SK-N-SH (cell line): ENCODE data around the gene BICD2. TPM values are rescaled to one million over a fixed set of nuclear protein-coding genes. Genes with fewer than 3 reads are reported as not detected.

ENCODE experiments used
- CTCF ChIA-PET: fragments of 300-600, 350-600 bp; formaldehyde crosslinking; extraction: SDS; loops from one replicate; lab custom pipeline; 2021; lab: Yijun Ruan, JAX
- POLR2A ChIA-PET: fragments of 350-600 bp; sonication (Branson Sonifier 250); formaldehyde crosslinking; extraction: SDS; loops from one replicate; lab custom pipeline; 2020; ENCODE audit warnings: antibody characterized with exemption, inconsistent platforms; lab: Yijun Ruan, JAX
- DNase-seq: peaks from one replicate; pipeline ENCODE4 v3.0.0; 2012
- H2AFZ ChIP-seq: fragments of 200-600 bp; sonication (generic); 2 replicates; pipeline ENCODE4 v1.8.1; 2016; ENCODE audit warnings: antibody characterized with exemption, mild to moderate bottlenecking, low read depth
- H3F3A ChIP-seq: fragments of 200-600 bp; sonication (generic); replicated peaks from 2 replicates; pipeline ENCODE3; 2016; ENCODE audit warnings: antibody characterized with exemption, mild to moderate bottlenecking; ENCODE audit not compliant: insufficient read depth
- H3K27ac ChIP-seq, 2 experiments: fragments of 200-500 bp in 1 of 2; fragments of 200-600 bp in 1 of 2; sonication (Bioruptor generic) in 1 of 2; sonication (generic), shearing (Covaris generic) in 1 of 2; 2 replicates each; pipeline versions ENCODE4 v1.5.1 to v1.6.1; 2014 to 2016; ENCODE audit warnings: low read depth in 2 of 2, inconsistent platforms in 1 of 2, low read length in 1 of 2, mild to moderate bottlenecking in 1 of 2, mixed read lengths in 1 of 2
- H3K27me3 ChIP-seq: fragments of 200-600 bp; sonication (generic), shearing (Covaris generic); 2 replicates; pipeline ENCODE4 v1.6.1; 2016; ENCODE audit warnings: mixed run types; ENCODE audit not compliant: insufficient read depth
- H3K36me3 ChIP-seq, 2 experiments: fragments of 200-500 bp in 1 of 2; fragments of 200-600 bp in 1 of 2; sonication (Bioruptor generic) in 1 of 2; sonication (generic) in 1 of 2; replicated peaks in 1 of 2; 2 replicates each; pipeline versions ENCODE3 to v1.5.1; 2014 to 2016; ENCODE audit warnings: low read length in 1 of 2, mild to moderate bottlenecking in 1 of 2; ENCODE audit not compliant: insufficient read depth in 2 of 2, control insufficient read depth in 1 of 2
- H3K4me1 ChIP-seq, 2 experiments: fragments of 200-500 bp in 1 of 2; fragments of 200-600 bp in 1 of 2; sonication (Bioruptor generic) in 1 of 2; sonication (generic), shearing (Covaris generic) in 1 of 2; 2 replicates each; pipeline versions ENCODE4 v1.5.1 to v1.6.1; 2014 to 2016; ENCODE audit warnings: low read depth in 1 of 2, low read length in 1 of 2, mixed run types in 1 of 2; ENCODE audit not compliant: insufficient read depth in 2 of 2, control insufficient read depth in 1 of 2
- H3K4me2 ChIP-seq: fragments of 200-600 bp; sonication (generic), shearing (Covaris generic); 2 replicates; pipeline ENCODE4 v1.6.1; 2017; ENCODE audit warnings: mixed run types
- H3K4me3 ChIP-seq, 2 experiments: fragments of 200-500 bp in 1 of 2; fragments of 200-600 bp in 1 of 2; sonication (Bioruptor generic) in 1 of 2; sonication (generic), shearing (Covaris generic) in 1 of 2; 2 replicates each; pipeline versions ENCODE4 v1.5.1 to v1.8.1; 2014 to 2016; ENCODE audit warnings: low read depth in 2 of 2, inconsistent platforms in 1 of 2, low read length in 1 of 2, mild to moderate bottlenecking in 1 of 2, mixed read lengths in 1 of 2, moderate library complexity in 1 of 2
- H3K79me2 ChIP-seq: fragments of 200-600 bp; sonication (generic); 2 replicates; pipeline ENCODE4 v1.8.1; 2017; ENCODE audit warnings: mild to moderate bottlenecking; ENCODE audit not compliant: insufficient read depth
- H3K9ac ChIP-seq: fragments of 200-600 bp; sonication (generic); 2 replicates; pipeline ENCODE4 v1.6.1; 2017; ENCODE audit warnings: mixed run types
- H3K9me2 ChIP-seq: fragments of 200-600 bp; sonication (generic); 2 replicates; pipeline ENCODE4 v1.6.1; 2017; ENCODE audit warnings: mixed run types
- H3K9me3 ChIP-seq: fragments of 200-600 bp; sonication (generic); 2 replicates; pipeline ENCODE4 v1.6.1; 2017; ENCODE audit warnings: mixed run types, mild to moderate bottlenecking, moderate library complexity
- H4K20me1 ChIP-seq: fragments of 200-600 bp; sonication (generic); 2 replicates; pipeline ENCODE4 v1.6.1; 2017; ENCODE audit warnings: mild to moderate bottlenecking, mixed run types; ENCODE audit not compliant: insufficient read depth
- EP300 ChIP-seq, 2 experiments: IDR thresholded peaks; 2 replicates each; pipeline versions ENCODE4 v1.4.0 to v1.6.1; 2012; ENCODE audit warnings: borderline replicate concordance in 1 of 2, low read depth in 1 of 2, low read length in 1 of 2
- FOXM1 ChIP-seq: IDR thresholded peaks from 2 replicates; pipeline ENCODE4 v1.4.0; 2012; ENCODE audit warnings: low read depth, mild to moderate bottlenecking
- IRF3 ChIP-seq: fragments of 150-350 bp; IDR thresholded peaks from 2 replicates; pipeline ENCODE4 v1.6.1; 2016; ENCODE audit warnings: mild to moderate bottlenecking, low read depth, low read length
- MAX ChIP-seq: IDR thresholded peaks from 2 replicates; pipeline ENCODE4 v1.4.0; 2012; ENCODE audit warnings: low read depth
- MEF2A ChIP-seq: IDR thresholded peaks from 2 replicates; pipeline ENCODE4 v1.4.0; 2012; ENCODE audit warnings: low read depth, borderline replicate concordance
- MXI1 ChIP-seq: IDR thresholded peaks from 2 replicates; pipeline ENCODE4 v1.6.1; 2012; ENCODE audit warnings: mild to moderate bottlenecking, low read depth, low read length, improper control_type of control experiment
- NRF1 ChIP-seq: IDR thresholded peaks from 2 replicates; pipeline ENCODE4 v1.6.1; 2012; ENCODE audit warnings: low read depth, mild to moderate bottlenecking, low read length
- RCOR1 ChIP-seq: fragments of 150-350 bp; IDR thresholded peaks from 2 replicates; pipeline ENCODE4 v1.6.1; 2017; ENCODE audit warnings: antibody characterized with exemption, low read length
- REST ChIP-seq: IDR thresholded peaks from 2 replicates; pipeline ENCODE4 v1.6.1; 2012; ENCODE audit warnings: mild to moderate bottlenecking, low read depth, low read length, moderate library complexity
- RFX5 ChIP-seq: IDR thresholded peaks from 2 replicates; pipeline ENCODE4 v1.6.1; 2012; ENCODE audit warnings: mild to moderate bottlenecking, improper control_type of control experiment, low read length
- TAF1 ChIP-seq: IDR thresholded peaks from 2 replicates; pipeline ENCODE4 v1.6.1; 2012; ENCODE audit warnings: low read depth, mild to moderate bottlenecking, low read length, moderate library complexity, borderline replicate concordance
- TCF12 ChIP-seq: IDR thresholded peaks from 2 replicates; pipeline ENCODE4 v1.4.0; 2012
- USF1 ChIP-seq: IDR thresholded peaks from 2 replicates; pipeline ENCODE4 v1.4.0; 2012; ENCODE audit warnings: low read depth, borderline replicate concordance
- YY1 ChIP-seq: IDR thresholded peaks from 2 replicates; pipeline ENCODE4 v1.4.0; 2012; ENCODE audit warnings: low read depth, mild to moderate bottlenecking
- WGBS: methylation state at CpG from one replicate; pipeline ENCODE4 v1.1.6; 2017; ENCODE audit warnings: low lambda C conversion rate; 5-methylcytosine and 5-hydroxymethylcytosine counted together
- polyA plus RNA-seq, 3 experiments: library from polyadenylated mRNA; depleted of rRNA; stranded (reverse); fragments of >200 nt; gene quantifications; 2 replicates each; pipeline ENCODE4 v1.2.3, GENCODE V29; 2012
- TF ChIP-seq, protein P1 (sequence below): fragments of 200-600 bp; sonication (generic); IDR thresholded peaks from 2 replicates; pipeline ENCODE4 v1.6.1; 2017; ENCODE audit warnings: antibody characterized with exemption, mild to moderate bottlenecking, moderate library complexity

The BICD2 gene
- polyA plus RNA-seq, 1 of the 3 experiments (the other 2 are of a cell fraction) = 19.6 TPM

DNA sequence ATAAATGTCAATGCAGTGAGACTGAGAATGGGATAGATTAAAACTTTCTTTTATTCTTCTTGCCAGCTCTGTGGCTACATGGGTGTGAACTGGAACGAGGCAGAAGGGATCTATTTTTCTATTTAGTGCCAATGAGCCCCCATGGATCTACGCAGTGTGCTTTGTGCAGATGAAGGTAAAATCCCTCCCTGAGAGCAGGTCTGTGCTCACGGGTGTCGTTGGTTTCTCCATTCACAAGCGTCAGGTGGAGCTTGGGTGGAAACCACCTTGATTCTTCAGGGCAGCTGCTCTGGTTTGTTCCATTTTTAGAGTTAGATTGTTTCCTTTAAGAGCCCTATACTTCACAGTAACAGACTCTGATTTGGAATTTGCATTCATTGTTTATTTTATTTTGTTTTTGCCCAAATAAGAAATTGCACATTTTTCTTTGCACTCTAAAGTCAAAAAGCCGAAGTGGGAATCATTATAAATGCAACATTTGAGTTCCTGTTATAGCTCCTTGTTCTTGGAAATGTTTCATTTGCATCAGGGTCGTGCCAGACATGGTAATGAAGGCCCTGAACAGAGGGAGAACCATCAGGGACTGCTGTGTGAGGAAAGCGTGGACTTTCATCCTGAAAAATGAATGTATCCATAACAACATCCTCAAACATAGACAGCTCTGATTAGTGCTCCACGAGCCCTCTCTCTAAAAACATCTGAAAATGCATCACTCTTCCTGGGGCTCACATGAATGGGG, 31.1 kb upstream of the BICD2 start:
- WGBS = 54% methylated on average over 9 of the region's 9 CpGs
- Histone ChIP-seq H3K9me3 (no peaks in the 10 kb centered on the region), H3K36me3 (no peaks in the 10 kb centered on the region), H3K27me3 (peaks cover 16% of the 10 kb centered on the region)
- CTCF ChIA-PET = interaction anchor here (1.1 to 1.2 kb wide), 2 partner anchors 19 to 80 kb away, joined by 3 read pairs; no protein-coding TSS in a partner anchor
- TF ChIP-seq USF1 (no peak), MAX (no peak), TCF12 (no peak), RCOR1 (no peak), REST (no peak), TAF1 (no peak), NRF1 (no peak), RFX5 (no peak), EP300 (IDR thresholded peaks at IDR 0.05; ENCODE audit: borderline replicate concordance in 1 of 2, low read depth in 1 of 2, low read length in 1 of 2) (no peak), YY1 (no peak), IRF3 (no peak), MEF2A (no peak), FOXM1 (no peak), MXI1 (no peak)
- TF ChIP-seq, protein P1, sequence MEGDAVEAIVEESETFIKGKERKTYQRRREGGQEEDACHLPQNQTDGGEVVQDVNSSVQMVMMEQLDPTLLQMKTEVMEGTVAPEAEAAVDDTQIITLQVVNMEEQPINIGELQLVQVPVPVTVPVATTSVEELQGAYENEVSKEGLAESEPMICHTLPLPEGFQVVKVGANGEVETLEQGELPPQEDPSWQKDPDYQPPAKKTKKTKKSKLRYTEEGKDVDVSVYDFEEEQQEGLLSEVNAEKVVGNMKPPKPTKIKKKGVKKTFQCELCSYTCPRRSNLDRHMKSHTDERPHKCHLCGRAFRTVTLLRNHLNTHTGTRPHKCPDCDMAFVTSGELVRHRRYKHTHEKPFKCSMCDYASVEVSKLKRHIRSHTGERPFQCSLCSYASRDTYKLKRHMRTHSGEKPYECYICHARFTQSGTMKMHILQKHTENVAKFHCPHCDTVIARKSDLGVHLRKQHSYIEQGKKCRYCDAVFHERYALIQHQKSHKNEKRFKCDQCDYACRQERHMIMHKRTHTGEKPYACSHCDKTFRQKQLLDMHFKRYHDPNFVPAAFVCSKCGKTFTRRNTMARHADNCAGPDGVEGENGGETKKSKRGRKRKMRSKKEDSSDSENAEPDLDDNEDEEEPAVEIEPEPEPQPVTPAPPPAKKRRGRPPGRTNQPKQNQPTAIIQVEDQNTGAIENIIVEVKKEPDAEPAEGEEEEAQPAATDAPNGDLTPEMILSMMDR = no peak
- TF ChIP-seq, all 33 proteins: peak for 0
- Histone ChIP-seq H3K79me2 (no peaks in the 10 kb centered on the region), H3K4me2 (no peak overlapping the region), H3K4me3 (no peak overlapping the region), H3K9me2 (no peaks in the 10 kb centered on the region), H2AFZ (no peak overlapping the region), H3K4me1 (no peaks in the 10 kb centered on the region), H3F3A (no peaks in the 10 kb centered on the region), H3K9ac (no peak overlapping the region), H3K27ac (no peak overlapping the region), H4K20me1 (no peaks in the 10 kb centered on the region)
- DNase-seq = no peak
- POLR2A ChIA-PET = no interaction called here
